Epithelial cell of esophagus (primary cell): ENCODE measurements around the gene CST3.
"Not testable (repeated sequence)": the region's sequence is repeated elsewhere in the genome, so short reads cannot be mapped to it uniquely, and the experiment has no call there.

Experiments
- DNase-seq: peaks from one replicate; pipeline ENCODE4 v3.0.0; 2010; ENCODE audit warnings: low read depth
- H3K4me3 ChIP-seq: 2 replicates; pipeline ENCODE4 v1.5.1; 2011; ENCODE audit warnings: mild to moderate bottlenecking, low read length, control low read depth
- TF ChIP-seq, protein P1 (sequence below): IDR thresholded peaks from 2 replicates; pipeline ENCODE4 v1.5.1; 2011; ENCODE audit warnings: low read depth, mild to moderate bottlenecking, low read length, control low read depth, inconsistent platforms; ENCODE audit not compliant: insufficient read depth; ENCODE audit errors: missing control alignments

CST3 gene

DNA sequence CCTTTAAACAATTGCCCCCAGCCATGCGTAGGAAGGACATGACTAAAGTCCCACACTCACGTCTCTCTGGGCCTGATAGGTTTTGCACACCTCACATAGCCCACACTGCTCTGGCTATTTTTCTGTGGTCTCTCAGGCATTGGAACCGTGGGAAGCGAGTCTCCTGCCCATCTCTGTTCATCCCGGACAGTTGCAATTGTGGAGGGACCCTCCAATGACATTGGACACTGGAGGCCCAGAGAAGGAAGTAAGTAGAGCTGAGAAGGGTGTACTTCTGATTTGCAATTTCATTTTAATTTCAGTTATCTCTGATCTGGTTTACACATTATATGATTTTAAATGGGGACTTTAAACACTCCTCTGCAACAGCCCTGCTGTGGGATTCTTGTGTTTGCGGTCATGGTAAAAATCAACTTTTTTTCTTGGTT is 23.3 kb upstream of the CST3 start:
- DNase-seq, result no peak
- H3K4me3 ChIP-seq, result no peak overlapping the region
- TF ChIP-seq, protein P1, sequence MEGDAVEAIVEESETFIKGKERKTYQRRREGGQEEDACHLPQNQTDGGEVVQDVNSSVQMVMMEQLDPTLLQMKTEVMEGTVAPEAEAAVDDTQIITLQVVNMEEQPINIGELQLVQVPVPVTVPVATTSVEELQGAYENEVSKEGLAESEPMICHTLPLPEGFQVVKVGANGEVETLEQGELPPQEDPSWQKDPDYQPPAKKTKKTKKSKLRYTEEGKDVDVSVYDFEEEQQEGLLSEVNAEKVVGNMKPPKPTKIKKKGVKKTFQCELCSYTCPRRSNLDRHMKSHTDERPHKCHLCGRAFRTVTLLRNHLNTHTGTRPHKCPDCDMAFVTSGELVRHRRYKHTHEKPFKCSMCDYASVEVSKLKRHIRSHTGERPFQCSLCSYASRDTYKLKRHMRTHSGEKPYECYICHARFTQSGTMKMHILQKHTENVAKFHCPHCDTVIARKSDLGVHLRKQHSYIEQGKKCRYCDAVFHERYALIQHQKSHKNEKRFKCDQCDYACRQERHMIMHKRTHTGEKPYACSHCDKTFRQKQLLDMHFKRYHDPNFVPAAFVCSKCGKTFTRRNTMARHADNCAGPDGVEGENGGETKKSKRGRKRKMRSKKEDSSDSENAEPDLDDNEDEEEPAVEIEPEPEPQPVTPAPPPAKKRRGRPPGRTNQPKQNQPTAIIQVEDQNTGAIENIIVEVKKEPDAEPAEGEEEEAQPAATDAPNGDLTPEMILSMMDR, result no peak

DNA sequence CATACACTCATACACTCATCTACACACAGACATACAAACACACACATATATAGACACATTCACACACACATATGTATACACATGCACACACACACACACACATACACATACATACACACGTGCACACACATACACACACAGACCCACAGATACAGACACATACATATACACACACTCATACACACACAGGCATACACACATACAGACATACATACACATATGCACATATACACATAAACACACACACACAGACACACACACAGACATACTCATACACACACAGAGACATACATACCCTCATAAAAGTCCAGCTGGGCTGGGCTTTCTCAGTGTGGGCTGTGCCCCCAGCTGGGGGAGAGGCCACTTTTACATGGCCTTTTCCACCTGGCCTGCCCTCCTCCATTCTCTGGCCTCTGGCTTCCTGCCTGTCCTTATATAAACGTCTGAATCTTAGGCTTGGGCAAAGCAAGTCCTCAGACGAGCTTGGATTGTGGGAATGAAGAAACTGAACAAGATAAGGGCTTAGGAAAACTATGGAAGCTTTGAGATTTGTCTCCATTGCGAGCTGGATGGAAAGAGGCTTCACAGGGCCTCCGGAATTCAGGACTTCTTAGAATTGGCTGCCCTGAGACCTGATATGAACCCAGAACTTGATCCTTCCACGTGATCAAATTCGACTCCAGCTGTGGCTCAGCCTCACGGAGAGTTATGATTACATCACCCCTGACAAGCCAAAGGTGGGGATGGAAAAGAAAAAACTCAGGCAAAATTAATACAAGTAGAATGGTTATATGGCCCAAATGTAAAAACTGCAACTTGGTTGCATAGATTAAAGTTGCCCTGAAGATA is 22.5 kb upstream of the CST3 start:
- DNase-seq, result no peak
- TF ChIP-seq, protein P1, result no peak
- H3K4me3 ChIP-seq, result no peak overlapping the region

DNA sequence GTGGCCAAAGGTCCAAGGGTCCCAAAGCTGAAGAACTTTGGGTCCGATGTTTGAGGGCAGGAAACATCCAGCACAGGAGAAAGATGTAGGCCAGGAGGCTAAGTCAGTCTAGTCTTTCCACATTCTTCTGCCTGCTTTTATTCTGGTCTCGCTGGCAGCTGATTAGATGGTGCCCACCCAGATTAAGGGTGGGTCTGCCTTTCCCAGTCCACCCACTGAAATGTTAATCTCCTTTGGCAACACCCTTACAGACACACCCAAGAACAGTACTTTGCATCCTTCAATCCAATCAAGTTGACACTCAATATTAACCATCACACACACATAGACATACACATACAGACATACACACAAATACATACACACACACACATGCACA is 21.8 kb upstream of the CST3 start:
- not testable (repeated sequence) for H3K4me3 ChIP-seq, DNase-seq

DNA sequence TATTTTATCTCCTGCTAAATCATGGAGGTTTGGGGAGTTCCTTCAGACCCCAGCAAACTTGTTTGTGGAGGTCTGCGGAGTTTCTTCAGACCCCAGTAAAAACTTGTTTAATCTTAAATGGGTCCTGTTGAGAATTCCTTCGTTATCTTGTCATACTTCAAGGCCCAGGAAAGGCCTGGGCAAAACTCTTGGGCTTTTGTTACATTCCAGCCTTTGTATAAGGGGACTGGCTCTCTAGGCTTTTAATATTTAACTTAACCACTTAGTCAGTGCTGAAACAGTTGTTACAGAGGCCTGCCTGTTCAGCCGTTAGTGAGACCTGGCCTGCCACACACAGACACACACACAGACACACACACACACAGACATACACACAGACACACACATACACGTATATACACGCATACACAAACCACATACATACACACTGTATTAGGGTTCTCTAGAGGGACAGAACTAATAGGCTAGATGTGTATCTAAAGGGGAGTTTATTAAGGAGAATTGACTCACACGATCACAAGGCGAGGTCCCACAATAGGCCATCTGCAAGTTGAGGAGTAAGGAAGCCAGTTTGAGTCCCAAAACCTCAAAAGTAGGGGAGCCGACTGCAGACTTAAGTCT is 21.3 kb upstream of the CST3 start:
- TF ChIP-seq, protein P1, result no peak
- DNase-seq, result no peak
- H3K4me3 ChIP-seq, result no peak overlapping the region

DNA sequence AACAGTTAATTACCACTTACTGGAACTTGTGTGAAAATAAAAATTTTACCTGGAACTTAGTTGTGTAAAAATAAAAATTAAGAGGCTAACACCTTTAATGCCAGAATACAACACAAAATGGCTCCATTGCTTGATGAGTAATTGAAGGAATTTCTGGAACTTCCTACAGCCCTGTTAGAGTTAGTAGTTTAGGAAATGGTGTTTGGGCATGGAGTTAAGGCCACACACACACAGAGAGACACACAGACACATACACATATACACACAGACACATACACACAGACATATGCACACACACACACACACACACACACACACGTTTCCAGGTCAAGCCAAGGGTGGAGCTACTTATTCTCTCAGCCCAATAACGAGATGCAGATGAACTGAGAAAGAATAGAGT is 20.6 kb upstream of the CST3 start:
- TF ChIP-seq, protein P1, result no peak
- no peak for DNase-seq
- no peak overlapping the region for H3K4me3 ChIP-seq

DNA sequence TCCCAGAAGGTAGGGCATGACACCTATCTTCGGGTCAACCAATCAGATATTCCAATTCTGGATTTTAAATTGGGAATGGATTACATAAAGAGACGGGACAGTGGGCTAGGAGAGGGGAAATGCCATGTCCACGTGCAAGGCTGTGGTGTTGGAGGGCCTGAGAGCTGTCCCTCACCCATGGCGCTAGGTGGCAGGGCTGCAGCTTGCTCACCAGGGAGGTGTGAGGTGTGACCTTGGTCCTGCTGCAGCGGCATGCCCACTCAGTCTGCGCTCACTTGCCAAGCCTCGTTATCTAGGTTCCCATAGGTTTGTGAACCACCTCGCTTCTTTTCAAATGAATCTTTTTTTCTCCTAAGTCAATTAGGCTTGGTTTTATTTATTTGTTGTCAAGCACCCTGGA is 19.4 kb upstream of the CST3 start:
- no peak for DNase-seq
- TF ChIP-seq, protein P1, result no peak
- H3K4me3 ChIP-seq, result no peak overlapping the region

DNA sequence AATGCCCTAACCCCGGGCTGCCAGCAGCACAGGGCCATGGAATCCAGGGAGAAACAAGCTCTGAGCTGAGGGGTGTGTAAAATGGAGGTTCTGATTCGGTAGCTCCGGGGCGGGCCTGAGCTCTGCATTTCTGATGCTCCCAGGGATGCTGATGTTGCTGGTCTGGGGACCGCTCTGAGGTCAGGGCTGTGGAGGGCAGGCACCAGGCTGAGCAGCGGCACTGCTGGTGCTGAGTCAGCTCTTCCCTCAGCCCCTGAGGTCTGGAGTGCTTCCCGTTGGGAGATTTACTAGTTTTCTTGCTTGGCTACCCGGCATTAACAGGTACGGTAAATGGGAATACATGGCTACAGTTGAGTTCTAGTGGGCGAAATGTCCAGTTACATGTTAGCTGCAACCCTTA is 18.6 kb upstream of the CST3 start:
- H3K4me3 ChIP-seq, result no peak overlapping the region
- TF ChIP-seq, protein P1, result no peak
- DNase-seq, result no peak
